Fibroblast of lung (primary cell): ENCODE results near the gene TSHR. TPM values are rescaled to one million over a fixed set of nuclear protein-coding genes. Genes with fewer than 3 reads are reported as not detected.

Experiments
- DNase-seq, 2 donors: peaks; one replicate each; pipeline versions ENCODE4 v3.0.0 to v3.0.0-alpha.2; 2010; ENCODE audit warnings: low read depth in 2 of 2
- H2AFZ ChIP-seq: 2 replicates; pipeline ENCODE4 v1.5.1; 2012; ENCODE audit warnings: low read length, control low read depth, inconsistent platforms
- H3K27ac ChIP-seq: 2 replicates; pipeline ENCODE4 v1.5.1; 2011; ENCODE audit warnings: low read length, control low read depth; ENCODE audit not compliant: insufficient read depth
- H3K27me3 ChIP-seq: 2 replicates; pipeline ENCODE4 v1.5.1; 2011; ENCODE audit warnings: mild to moderate bottlenecking, low read length; ENCODE audit not compliant: control insufficient read depth, insufficient read depth
- H3K36me3 ChIP-seq: 2 replicates; pipeline ENCODE4 v1.5.1; 2011; ENCODE audit warnings: low read length; ENCODE audit not compliant: control insufficient read depth, insufficient read depth
- H3K4me1 ChIP-seq: 2 replicates; pipeline ENCODE4 v1.5.1; 2011; ENCODE audit warnings: low read length; ENCODE audit not compliant: control insufficient read depth, insufficient read depth; ENCODE audit errors: extremely low read depth
- H3K4me2 ChIP-seq: 2 replicates; pipeline ENCODE4 v1.5.1; 2011; ENCODE audit warnings: low read length, control low read depth; ENCODE audit not compliant: insufficient read depth; ENCODE audit errors: extremely low read depth
- H3K4me3 ChIP-seq, 4 experiments: fragments of 200-600 bp in 1 of 4; sonication (generic) in 1 of 4; replicated peaks in 1 of 4; 2 replicates each; pipeline ENCODE4 v1.5.1; 2011 to 2016; ENCODE audit warnings: low read length in 4 of 4, low read depth in 3 of 4, mild to moderate bottlenecking in 3 of 4, control low read depth in 2 of 4, inconsistent platforms in 1 of 4, mixed read lengths in 1 of 4; ENCODE audit not compliant: insufficient read depth in 1 of 4; ENCODE audit errors: control extremely low read depth in 1 of 4
- H3K79me2 ChIP-seq: 2 replicates; pipeline ENCODE4 v1.5.1; 2012; ENCODE audit warnings: mild to moderate bottlenecking, low read length, inconsistent platforms; ENCODE audit not compliant: control insufficient read depth, insufficient read depth
- H3K9ac ChIP-seq: 2 replicates; pipeline ENCODE4 v1.5.1; 2011; ENCODE audit warnings: mild to moderate bottlenecking, low read length, control low read depth; ENCODE audit not compliant: insufficient read depth
- H3K9me3 ChIP-seq: 2 replicates; pipeline ENCODE4 v1.5.1; 2012; ENCODE audit warnings: low read depth, low read length; ENCODE audit not compliant: control insufficient read depth, insufficient read depth
- H4K20me1 ChIP-seq: 2 replicates; pipeline ENCODE4 v1.5.1; 2011; ENCODE audit warnings: low read length; ENCODE audit not compliant: control insufficient read depth, insufficient read depth; ENCODE audit errors: extremely low read depth
- EZH2 ChIP-seq: IDR thresholded peaks from 2 replicates; pipeline ENCODE4 v1.5.1; 2012; ENCODE audit warnings: low read length, control low read depth, mild to moderate bottlenecking; ENCODE audit errors: missing control alignments
- polyA plus RNA-seq, 2 donors: library from polyadenylated mRNA; depleted of rRNA in 1 of 2; stranded (reverse) in 1 of 2; unstranded in 1 of 2; fragments of >200 nt; gene quantifications; 2 replicates each; pipeline ENCODE4 v1.2.1, GENCODE V29; 2011 to 2012; ENCODE audit warnings: missing spikeins in 1 of 2
- total RNA-seq: library from RNA; depleted of rRNA; stranded (reverse); fragments of >200 nt; gene quantifications from 2 replicates; pipeline ENCODE4 v1.2.1, GENCODE V29; 2014
- TF ChIP-seq, protein P1 (sequence below), 2 donors: IDR thresholded peaks in 1 of 2; conservative IDR thresholded peaks in 1 of 2; 1 replicate in 1 of 2; 2 replicates in 1 of 2; pipeline ENCODE4 v1.5.1; 2011 to 2012; ENCODE audit warnings: low read length in 2 of 2, control low read depth in 1 of 2, inconsistent platforms in 1 of 2, low read depth in 1 of 2, mild to moderate bottlenecking in 1 of 2

Gene TSHR
- total and polyA plus RNA-seq, 2 donors (not counting 1 experiment from before 2014, with no cell fraction given) = not detected

DNA sequence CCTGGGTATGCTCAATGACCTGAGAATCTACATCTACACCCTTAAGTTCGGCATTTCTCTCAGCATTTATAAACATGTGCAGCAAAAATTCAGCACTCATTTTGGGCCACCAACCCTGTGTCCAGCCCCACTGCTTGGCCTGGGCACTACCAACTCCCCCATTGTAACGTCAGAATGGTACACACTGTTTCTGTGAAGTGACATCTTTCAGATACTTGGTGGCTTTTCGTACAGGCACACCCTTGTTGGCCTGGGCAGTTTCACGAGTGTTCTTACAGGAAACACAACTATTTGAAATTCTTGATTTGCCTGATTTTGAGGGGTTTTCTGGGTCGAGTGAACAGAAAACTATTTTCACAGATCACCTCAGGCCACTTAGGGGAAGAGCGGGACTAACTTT, 46.0 kb downstream of the TSHR start:
- no peak overlapping the region for H3K27ac ChIP-seq
- no peak for TF ChIP-seq EZH2
- TF ChIP-seq, protein P1, sequence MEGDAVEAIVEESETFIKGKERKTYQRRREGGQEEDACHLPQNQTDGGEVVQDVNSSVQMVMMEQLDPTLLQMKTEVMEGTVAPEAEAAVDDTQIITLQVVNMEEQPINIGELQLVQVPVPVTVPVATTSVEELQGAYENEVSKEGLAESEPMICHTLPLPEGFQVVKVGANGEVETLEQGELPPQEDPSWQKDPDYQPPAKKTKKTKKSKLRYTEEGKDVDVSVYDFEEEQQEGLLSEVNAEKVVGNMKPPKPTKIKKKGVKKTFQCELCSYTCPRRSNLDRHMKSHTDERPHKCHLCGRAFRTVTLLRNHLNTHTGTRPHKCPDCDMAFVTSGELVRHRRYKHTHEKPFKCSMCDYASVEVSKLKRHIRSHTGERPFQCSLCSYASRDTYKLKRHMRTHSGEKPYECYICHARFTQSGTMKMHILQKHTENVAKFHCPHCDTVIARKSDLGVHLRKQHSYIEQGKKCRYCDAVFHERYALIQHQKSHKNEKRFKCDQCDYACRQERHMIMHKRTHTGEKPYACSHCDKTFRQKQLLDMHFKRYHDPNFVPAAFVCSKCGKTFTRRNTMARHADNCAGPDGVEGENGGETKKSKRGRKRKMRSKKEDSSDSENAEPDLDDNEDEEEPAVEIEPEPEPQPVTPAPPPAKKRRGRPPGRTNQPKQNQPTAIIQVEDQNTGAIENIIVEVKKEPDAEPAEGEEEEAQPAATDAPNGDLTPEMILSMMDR (conservative IDR thresholded peaks at IDR 0.05 in 1 of 2, IDR thresholded peaks at IDR 0.05 in 1 of 2; ENCODE audit: low read depth in 1 of 2, low read length in 2 of 2) = no peak
- H3K79me2 ChIP-seq = no peaks in the 10 kb centered on the region
- no peaks in the 10 kb centered on the region for H4K20me1 ChIP-seq
- H3K9ac ChIP-seq = no peak overlapping the region
- H3K36me3 ChIP-seq = no peaks in the 10 kb centered on the region
- no peak overlapping the region for H3K4me2 ChIP-seq
- DNase-seq = no peak
- no peak overlapping the region for H3K4me3 ChIP-seq
- H2AFZ ChIP-seq = no peak overlapping the region
- H3K27me3 ChIP-seq = no peaks in the 10 kb centered on the region
- H3K9me3 ChIP-seq = no peaks in the 10 kb centered on the region
- H3K4me1 ChIP-seq = no peaks in the 10 kb centered on the region

- Histone ChIP-seq H3K4me1 (no peaks in the 10 kb centered on the region), H3K27ac (no peak overlapping the region), H2AFZ (no peak overlapping the region), H3K9ac (no peak overlapping the region), H3K4me2 (no peak overlapping the region), H3K36me3 (no peaks in the 10 kb centered on the region), H3K79me2 (no peaks in the 10 kb centered on the region), H3K4me3 (no peak overlapping the region), H3K27me3 (no peaks in the 10 kb centered on the region), H4K20me1 (no peaks in the 10 kb centered on the region), H3K9me3 (no peaks in the 10 kb centered on the region)
- no peak for DNase-seq
- TF ChIP-seq, protein P1 (conservative IDR thresholded peaks at IDR 0.05 in 1 of 2, IDR thresholded peaks at IDR 0.05 in 1 of 2; ENCODE audit: low read depth in 1 of 2, low read length in 2 of 2) = no peak
- TF ChIP-seq EZH2 = no peak
Observed at GRCh38 chr14:81004575-81004974, 49.2 kb downstream of the TSHR start.

GRCh38 chr14:81005540-81006228, 50.3 kb downstream of the TSHR start:
- Histone ChIP-seq H3K9ac (no peak overlapping the region), H3K79me2 (no peaks in the 10 kb centered on the region), H3K9me3 (no peaks in the 10 kb centered on the region), H3K27me3 (no peaks in the 10 kb centered on the region), H3K4me2 (no peak overlapping the region), H2AFZ (no peak overlapping the region), H3K4me1 (no peaks in the 10 kb centered on the region), H3K36me3 (no peaks in the 10 kb centered on the region), H3K27ac (no peak overlapping the region), H4K20me1 (no peaks in the 10 kb centered on the region), H3K4me3 (no peak overlapping the region)
- no peak for DNase-seq
- TF ChIP-seq, protein P1 (conservative IDR thresholded peaks at IDR 0.05 in 1 of 2, IDR thresholded peaks at IDR 0.05 in 1 of 2; ENCODE audit: low read depth in 1 of 2, low read length in 2 of 2) = no peak
- no peak for TF ChIP-seq EZH2
